Measurements from ENCODE around the gene IVNS1ABP. TPM values are rescaled to one million over a fixed set of nuclear protein-coding genes. Genes with fewer than 3 reads are reported as not detected.

Gene IVNS1ABP
- total and polyA plus RNA-seq, 2 of the 13 experiments (the other 11 are each of a cell fraction or from before 2014, with no cell fraction given), result 49.1 to 51.7 TPM

GRCh38 chr1:185317034-185317885, at the start of gene IVNS1ABP (continued):
- no peak for TF ChIP-seq THAP7 (CRISPR knock-in tag; IDR thresholded peaks at IDR 0.05)
- TF ChIP-seq MIER2 (CRISPR knock-in tag; IDR thresholded peaks at IDR 0.05), result no peak
- TF ChIP-seq PHF21A (CRISPR knock-in tag; IDR thresholded peaks at IDR 0.05), result no peak
- no peak for TF ChIP-seq BRCA1 (CRISPR knock-in tag; IDR thresholded peaks at IDR 0.05)
- no peak for TF ChIP-seq KLF13 (CRISPR knock-in tag; IDR thresholded peaks at IDR 0.05)
- no peak for TF ChIP-seq KLF9 (CRISPR knock-in tag; IDR thresholded peaks at IDR 0.05; ENCODE audit: low read depth)
- TF ChIP-seq TEAD3 (CRISPR knock-in tag; optimal IDR thresholded peaks at IDR 0.05; ENCODE audit: borderline replicate concordance), result peak; percentile 48
- no peak for TF ChIP-seq E2F5 (CRISPR knock-in tag; conservative IDR thresholded peaks at IDR 0.05)
- no peak for TF ChIP-seq ZNF121 (CRISPR knock-in tag; IDR thresholded peaks at IDR 0.05)

GRCh38 chr1:185365951-185366350, 48.9 kb upstream of the IVNS1ABP start:
- in situ Hi-C loops (cut with HindIII; ENCODE audit: extremely low pct_ligation_motif_present, low pct_unique_long_range_greater_than_20kb), result no loop called here
- no peak for ATAC-seq
- Histone ChIP-seq H3K9ac (ENCODE audit: insufficient read depth, low read depth, low read length) (no peak overlapping the region), H3K79me2 (ENCODE audit: insufficient read depth, low read length) (no peaks in the 10 kb centered on the region), H3K4me3 (replicated peaks in 1 of 3; ENCODE audit: insufficient read depth in 1 of 3, low read depth in 2 of 3, low read length in 3 of 3) (no peak overlapping the region), H4K20me1 (ENCODE audit: insufficient read depth, low read length) (no peaks in the 10 kb centered on the region), H3K36me3 (replicated peaks in 1 of 2; ENCODE audit: control insufficient read depth in 1 of 2, insufficient read depth in 2 of 2, low read length in 2 of 2) (no peaks in the 10 kb centered on the region), H3K27me3 (ENCODE audit: control insufficient read depth in 1 of 2, insufficient read depth in 2 of 2, low read length in 2 of 2) (no peaks in the 10 kb centered on the region), H3K27ac (ENCODE audit: extremely low read length, insufficient read depth, low read length) (no peak overlapping the region), H3K4me1 (ENCODE audit: insufficient read depth, low read length) (no peaks in the 10 kb centered on the region), H2AFZ (ENCODE audit: low read length) (no peak overlapping the region), H3K4me2 (ENCODE audit: low read depth, low read length) (no peak overlapping the region), H3K9me3 (ENCODE audit: low read length) (peaks cover 6% of the 10 kb centered on the region; the same call in 1 of the 2 replicates)
- intact Hi-C loops (cut with micrococcal nuclease; ENCODE audit: unreplicated experiment), result no loop called here
- no peak for DNase-seq (ENCODE audit: low spot score)
- WGBS (ENCODE audit: low lambda C conversion rate), result 8% methylated on average over 3 of the region's 3 CpGs
- FAIRE-seq, result no peak
- POLR2A ChIA-PET, result no interaction called here
- CTCF ChIA-PET (ENCODE audit: low intra/inter-chr PET ratio, low total read pairs), result no interaction called here
- BruUV-seq (replicated peaks), result no TSS peak
- TF ChIP-seq ZSCAN30 (CRISPR knock-in tag; IDR thresholded peaks at IDR 0.05), result no peak
- no peak for TF ChIP-seq ZFP82 (CRISPR knock-in tag; IDR thresholded peaks at IDR 0.05; ENCODE audit: borderline replicate concordance)
- TF ChIP-seq SETDB1 (CRISPR knock-in tag; IDR thresholded peaks at IDR 0.05; ENCODE audit: borderline replicate concordance), result no peak
- no peak for TF ChIP-seq SNRNP70 (IDR thresholded peaks at IDR 0.05; ENCODE audit: low read depth, low read length)
- no peak for TF ChIP-seq TAF1 (CRISPR knock-in tag; IDR thresholded peaks at IDR 0.05)
- TF ChIP-seq THAP9 (CRISPR knock-in tag; IDR thresholded peaks at IDR 0.05; ENCODE audit: borderline replicate concordance), result no peak
- no peak for TF ChIP-seq IKZF4 (CRISPR knock-in tag; IDR thresholded peaks at IDR 0.05; ENCODE audit: borderline replicate concordance, low read depth, not compliant biosample characterization)
- TF ChIP-seq ZNF776 (CRISPR knock-in tag; IDR thresholded peaks at IDR 0.05), result no peak
- TF ChIP-seq PBX2 (CRISPR knock-in tag; IDR thresholded peaks at IDR 0.05), result no peak
- no peak for TF ChIP-seq BRCA1 (CRISPR knock-in tag; IDR thresholded peaks at IDR 0.05)
- TF ChIP-seq ZNF782 (CRISPR knock-in tag; IDR thresholded peaks at IDR 0.05; ENCODE audit: borderline replicate concordance), result no peak

Data from HepG2 (cell line).